Loucy (cell line): ENCODE data around the gene CCR7.

ENCODE experiments used
- H2AFZ ChIP-seq: fragments of 200-600 bp; sonication (generic); 2 replicates; pipeline ENCODE4 v1.6.0; 2016; ENCODE audit warnings: antibody characterized with exemption, mild to moderate bottlenecking, low read length, moderate library complexity
- H3F3A ChIP-seq: fragments of 200-600 bp; 2 replicates; pipeline ENCODE4 v1.6.0; 2016; ENCODE audit warnings: antibody characterized with exemption, low read depth, mild to moderate bottlenecking
- H3K27me3 ChIP-seq: fragments of 200-600 bp; sonication (generic); 2 replicates; pipeline ENCODE4 v1.6.1; 2014; ENCODE audit warnings: low read length, mild to moderate bottlenecking; ENCODE audit not compliant: insufficient read depth, poor library complexity, severe bottlenecking
- H3K36me3 ChIP-seq: fragments of 200-600 bp; sonication (generic); 2 replicates; pipeline ENCODE4 v1.6.1; 2016; ENCODE audit warnings: low read length; ENCODE audit not compliant: insufficient read depth
- H3K4me1 ChIP-seq: fragments of 200-600 bp; sonication (generic); 2 replicates; pipeline ENCODE4 v1.5.1; 2014; ENCODE audit warnings: low read length, mild to moderate bottlenecking; ENCODE audit not compliant: insufficient read depth, poor library complexity, severe bottlenecking
- H3K4me2 ChIP-seq: fragments of 200-600 bp; sonication (generic); 2 replicates; pipeline ENCODE4 v1.6.0; 2014; ENCODE audit warnings: antibody characterized with exemption, low read length, low read depth, mild to moderate bottlenecking; ENCODE audit not compliant: poor library complexity, severe bottlenecking
- H3K4me3 ChIP-seq: fragments of 200-600 bp; sonication (generic); 2 replicates; pipeline ENCODE4 v1.5.1; 2014; ENCODE audit warnings: low read length, mild to moderate bottlenecking, mixed read lengths; ENCODE audit not compliant: poor library complexity, severe bottlenecking
- H3K79me2 ChIP-seq: fragments of 200-600 bp; sonication (generic); 2 replicates; pipeline ENCODE4 v1.6.1; 2014; ENCODE audit warnings: low read length; ENCODE audit not compliant: insufficient read depth
- H3K9ac ChIP-seq: fragments of 200-600 bp; sonication (generic); 2 replicates; pipeline ENCODE4 v1.6.0; 2014; ENCODE audit warnings: mild to moderate bottlenecking, low read depth, low read length, moderate library complexity; ENCODE audit not compliant: poor library complexity, severe bottlenecking
- H3K9me2 ChIP-seq: fragments of 200-600 bp; sonication (generic); replicated peaks from 2 replicates; pipeline ENCODE4 v1.6.1; 2016; ENCODE audit warnings: low read depth, low read length, mixed read lengths
- H3K9me3 ChIP-seq: fragments of 200-600 bp; sonication (generic); 2 replicates; pipeline ENCODE4 v1.6.1; 2014; ENCODE audit warnings: mild to moderate bottlenecking, antibody characterized with exemption, low read length, low read depth; ENCODE audit not compliant: insufficient read depth
- H4K20me1 ChIP-seq: fragments of 200-600 bp; sonication (generic); 2 replicates; pipeline ENCODE4 v1.6.0; 2014; ENCODE audit warnings: antibody characterized with exemption, low read length, mild to moderate bottlenecking; ENCODE audit not compliant: insufficient read depth, poor library complexity, severe bottlenecking
- EZH2phosphoT487 ChIP-seq: fragments of 200-600 bp; IDR thresholded peaks from 2 replicates; pipeline ENCODE4 v1.6.1; 2018; ENCODE audit warnings: antibody characterized with exemption, mild to moderate bottlenecking, moderate library complexity, borderline replicate concordance
- TF ChIP-seq, protein P1 (sequence below): fragments of 200-600 bp; sonication (generic); conservative IDR thresholded peaks from 2 replicates; pipeline ENCODE4 v1.5.1; 2014; ENCODE audit warnings: mild to moderate bottlenecking, antibody characterized with exemption, low read length

Gene CCR7

DNA sequence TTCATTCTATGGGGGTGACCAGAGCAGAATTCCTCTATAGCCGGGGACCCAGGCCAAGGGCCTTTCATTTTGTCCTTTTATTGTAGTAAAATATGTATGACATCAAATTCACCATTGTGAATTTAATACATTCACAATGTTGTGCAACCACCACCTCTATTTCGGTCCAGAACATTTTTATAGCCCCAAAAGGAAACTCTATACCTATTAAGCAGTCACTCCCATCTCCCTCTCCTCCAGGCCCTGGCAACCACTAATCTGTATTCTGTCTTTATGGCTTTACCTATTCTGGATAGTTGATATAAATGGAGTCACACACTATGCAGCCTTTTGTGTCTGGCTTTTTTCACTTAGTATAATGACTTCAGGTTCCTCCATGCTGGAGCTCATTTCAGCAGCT is 54.1 kb downstream of the CCR7 start:
- no peaks in the 10 kb centered on the region for H4K20me1 ChIP-seq
- no peaks in the 10 kb centered on the region for H3K9me2 ChIP-seq
- H3K27me3 ChIP-seq, result no peaks in the 10 kb centered on the region
- 0 out of 2 replicates have a peak, but pooled peaks cover 2% of the 10 kb centered on the region for H3F3A ChIP-seq
- peaks cover 35% of the 10 kb centered on the region for H3K4me1 ChIP-seq
- no peak overlapping the region for H3K4me2 ChIP-seq
- no peak overlapping the region for H3K4me3 ChIP-seq
- no peak overlapping the region for H2AFZ ChIP-seq
- no peak for TF ChIP-seq EZH2phosphoT487
- TF ChIP-seq, protein P1, sequence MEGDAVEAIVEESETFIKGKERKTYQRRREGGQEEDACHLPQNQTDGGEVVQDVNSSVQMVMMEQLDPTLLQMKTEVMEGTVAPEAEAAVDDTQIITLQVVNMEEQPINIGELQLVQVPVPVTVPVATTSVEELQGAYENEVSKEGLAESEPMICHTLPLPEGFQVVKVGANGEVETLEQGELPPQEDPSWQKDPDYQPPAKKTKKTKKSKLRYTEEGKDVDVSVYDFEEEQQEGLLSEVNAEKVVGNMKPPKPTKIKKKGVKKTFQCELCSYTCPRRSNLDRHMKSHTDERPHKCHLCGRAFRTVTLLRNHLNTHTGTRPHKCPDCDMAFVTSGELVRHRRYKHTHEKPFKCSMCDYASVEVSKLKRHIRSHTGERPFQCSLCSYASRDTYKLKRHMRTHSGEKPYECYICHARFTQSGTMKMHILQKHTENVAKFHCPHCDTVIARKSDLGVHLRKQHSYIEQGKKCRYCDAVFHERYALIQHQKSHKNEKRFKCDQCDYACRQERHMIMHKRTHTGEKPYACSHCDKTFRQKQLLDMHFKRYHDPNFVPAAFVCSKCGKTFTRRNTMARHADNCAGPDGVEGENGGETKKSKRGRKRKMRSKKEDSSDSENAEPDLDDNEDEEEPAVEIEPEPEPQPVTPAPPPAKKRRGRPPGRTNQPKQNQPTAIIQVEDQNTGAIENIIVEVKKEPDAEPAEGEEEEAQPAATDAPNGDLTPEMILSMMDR, result no peak
- no peaks in the 10 kb centered on the region for H3K36me3 ChIP-seq
- no peaks in the 10 kb centered on the region for H3K79me2 ChIP-seq
- no peaks in the 10 kb centered on the region for H3K9me3 ChIP-seq
- no peak overlapping the region for H3K9ac ChIP-seq

DNA sequence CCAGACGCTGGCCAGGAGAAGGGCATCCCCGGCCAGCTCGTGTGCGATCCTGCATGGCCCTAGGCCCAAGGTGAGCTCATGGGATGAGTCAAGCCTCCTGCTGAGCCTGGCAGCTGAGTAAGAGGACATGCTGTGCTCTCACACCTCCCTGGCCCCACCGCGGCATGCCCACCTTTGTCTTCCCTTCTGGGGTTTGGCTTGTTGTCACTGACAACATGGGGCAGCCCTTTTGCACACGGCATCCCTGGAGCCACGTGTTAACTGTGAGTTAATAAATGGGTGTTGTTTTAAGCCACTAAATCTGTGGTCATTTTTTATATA is 55.0 kb downstream of the CCR7 start:
- H2AFZ ChIP-seq, result no peak overlapping the region
- H3K4me2 ChIP-seq, result no peak overlapping the region
- TF ChIP-seq, protein P1, result no peak
- no peak for TF ChIP-seq EZH2phosphoT487
- no peaks in the 10 kb centered on the region for H3K27me3 ChIP-seq
- no peaks in the 10 kb centered on the region for H3K9me3 ChIP-seq
- H3K9me2 ChIP-seq, result no peaks in the 10 kb centered on the region
- H3K4me1 ChIP-seq, result peaks cover 31% of the 10 kb centered on the region
- no peak overlapping the region for H3K9ac ChIP-seq
- H3K4me3 ChIP-seq, result no peak overlapping the region
- H3K79me2 ChIP-seq, result no peaks in the 10 kb centered on the region
- H4K20me1 ChIP-seq, result no peaks in the 10 kb centered on the region
- H3F3A ChIP-seq, result 0 out of 2 replicates have a peak, but pooled peaks cover 2% of the 10 kb centered on the region
- no peaks in the 10 kb centered on the region for H3K36me3 ChIP-seq

DNA sequence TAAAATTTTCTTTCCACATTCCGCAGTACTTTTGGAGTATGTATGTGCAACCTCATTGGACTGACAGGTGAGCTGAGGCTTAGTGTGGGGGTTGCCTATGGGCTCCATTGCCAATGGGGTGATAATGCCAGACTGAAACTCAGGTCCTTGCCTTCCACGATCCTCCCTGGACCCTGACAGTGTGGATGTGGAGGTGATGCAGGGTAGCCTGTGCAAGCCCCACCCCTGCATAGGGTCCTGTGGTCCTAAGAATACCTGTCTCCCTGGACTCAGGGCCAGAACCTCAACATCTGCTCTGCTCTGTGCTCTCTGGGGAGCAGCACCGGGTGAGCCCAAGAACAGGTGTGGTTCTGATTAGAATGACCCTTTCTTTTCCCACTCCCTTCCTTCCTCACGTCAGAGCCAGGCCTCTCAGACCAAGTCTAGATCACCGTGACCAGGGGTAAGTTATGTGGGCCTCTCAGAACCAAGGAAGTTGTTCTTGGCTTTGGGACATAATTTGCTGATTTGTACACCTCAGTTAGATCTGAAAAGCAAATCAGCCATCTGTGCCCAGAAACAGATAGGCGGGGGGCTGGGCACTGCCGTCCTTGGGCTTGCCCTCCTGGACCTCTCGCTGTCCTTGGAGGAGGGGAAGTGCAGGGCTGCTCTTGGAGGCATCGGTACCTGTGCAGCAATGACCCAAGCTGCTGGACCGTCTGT is 55.5 kb downstream of the CCR7 start:
- Histone ChIP-seq H3K4me2 (no peak overlapping the region), H3K9ac (no peak overlapping the region), H4K20me1 (no peaks in the 10 kb centered on the region), H3K4me1 (peaks cover 30% of the 10 kb centered on the region), H3F3A (0 out of 2 replicates have a peak, but pooled peaks cover 2% of the 10 kb centered on the region), H3K9me2 (no peaks in the 10 kb centered on the region), H3K4me3 (no peak overlapping the region), H3K79me2 (no peaks in the 10 kb centered on the region), H3K27me3 (no peaks in the 10 kb centered on the region), H3K36me3 (no peaks in the 10 kb centered on the region), H2AFZ (no peak overlapping the region), H3K9me3 (no peaks in the 10 kb centered on the region)
- TF ChIP-seq, protein P1, result no peak
- no peak for TF ChIP-seq EZH2phosphoT487
